Gastrocnemius medialis (tissue), 4 donors: ENCODE data around the gene ITPK1. TPM values are rescaled to one million over a fixed set of nuclear protein-coding genes. Genes with fewer than 3 reads are reported as not detected.

Experiments
- ATAC-seq, 2 donors: fragments of 150-250 bp; one replicate each; pipeline ENCODE4 v1.9.1; 2016
- DNase-seq, 2 donors: peaks; one replicate each; pipeline ENCODE4 v3.0.0-alpha.2; 2019
- H3K27ac ChIP-seq, 4 donors: fragments of 200-600 bp; sonication (generic); 1 replicate in 1 of 4; 2 replicates in 3 of 4; pipeline ENCODE4 v1.5.1; 2016 to 2018; ENCODE audit warnings: mild to moderate bottlenecking in 2 of 4, moderate library complexity in 1 of 4
- H3K27me3 ChIP-seq, 3 donors: fragments of 200-600 bp; sonication (generic) in 2 of 3; 1 replicate in 1 of 3; 2 replicates in 2 of 3; pipeline versions ENCODE4 v1.5.1 to v1.6.0; 2016 to 2019; ENCODE audit warnings: mild to moderate bottlenecking in 1 of 3, moderate library complexity in 1 of 3
- H3K36me3 ChIP-seq, 2 donors: fragments of 200-600 bp; sonication (generic) in 1 of 2; one replicate each; pipeline ENCODE4 v1.5.1; 2017 to 2018
- H3K4me1 ChIP-seq, 2 donors: fragments of 200-600 bp; sonication (generic) in 1 of 2; one replicate each; pipeline ENCODE4 v1.5.1; 2016 to 2017; ENCODE audit warnings: mild to moderate bottlenecking in 2 of 2
- H3K4me3 ChIP-seq, 4 donors: fragments of 200-600 bp; sonication (generic) in 3 of 4; 1 replicate in 1 of 4; 2 replicates in 3 of 4; pipeline ENCODE4 v1.5.1; 2016 to 2019; ENCODE audit warnings: mild to moderate bottlenecking in 2 of 4
- H3K9me3 ChIP-seq, 3 donors: fragments of 200-600 bp; sonication (generic) in 2 of 3; 1 replicate in 1 of 3; 2 replicates in 2 of 3; pipeline ENCODE4 v1.5.1; 2016 to 2019
- POLR2A ChIP-seq, 2 donors: fragments of 450-650 bp; IDR thresholded peaks; one replicate each; pipeline ENCODE4 v1.6.1; 2017; ENCODE audit warnings: antibody characterized with exemption in 2 of 2, mild to moderate bottlenecking in 2 of 2, moderate library complexity in 2 of 2
- in situ Hi-C, 4 donors: fragments of 200-750 bp; cut with MboI; loops; one replicate each; pipeline versions ENCODE4 v1.15.0 to v1.8.0; 2017; ENCODE audit warnings: low sequenced_read_pairs in 4 of 4
- intact Hi-C: fragments of 100-400 bp; cut with DNase I; formaldehyde crosslinking; loops from one replicate; pipeline ENCODE4 v1.15.1; 2023; ENCODE audit warnings: low total_unique reads
- total RNA-seq, 4 donors: library from RNA; depleted of rRNA; stranded (reverse); fragments of >200 nt; gene quantifications; one replicate each; pipeline versions ENCODE4 v1.1.0 to v1.2.3, GENCODE V29; 2016
- TF ChIP-seq, protein P1 (sequence below), 5 experiments: fragments of 450-650 bp in 3 of 5; fragments of 200-600 bp in 2 of 5; sonication (generic) in 2 of 5; IDR thresholded peaks in 4 of 5; conservative IDR thresholded peaks in 1 of 5; 1 replicate in 4 of 5; 2 replicates in 1 of 5; pipeline ENCODE4 v1.5.1; 2016 to 2019; ENCODE audit warnings: antibody characterized with exemption in 5 of 5, mild to moderate bottlenecking in 3 of 5, moderate library complexity in 3 of 5

The ITPK1 gene
- total RNA-seq, 4 donors from 2014 or later: 49.7 to 80.1 (median 53.6) TPM

DNA sequence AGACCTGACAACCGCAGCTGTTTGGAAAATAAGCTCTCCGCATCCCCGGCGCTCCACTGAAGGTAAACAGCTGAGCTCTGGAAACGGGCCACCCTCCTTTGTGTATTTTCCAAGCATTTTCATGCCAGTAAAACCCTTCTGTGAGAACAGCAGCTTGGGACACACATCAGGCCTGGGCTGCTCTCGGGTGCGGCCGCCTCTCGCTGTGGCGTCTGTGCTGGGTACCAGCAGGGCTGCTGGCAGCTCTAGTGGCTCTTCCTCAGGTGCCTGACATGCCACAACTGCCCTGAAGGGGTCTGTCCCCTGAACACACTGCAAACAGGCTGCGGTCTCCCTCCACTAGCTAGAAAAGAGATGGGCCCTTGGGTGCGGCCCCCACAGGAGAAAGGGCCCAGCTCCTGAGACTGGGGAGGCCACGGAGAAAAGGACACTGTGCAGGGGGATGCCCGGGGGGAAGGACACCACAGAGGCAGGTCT is 96.3 kb downstream of the ITPK1 start:
- H3K36me3 ChIP-seq: no peaks in the 10 kb centered on the region
- ATAC-seq (no peak), DNase-seq (no peak)
- H3K4me1 ChIP-seq: peaks cover 29 to 38% of the 10 kb centered on the region in 2 donors
- H3K27ac ChIP-seq: no peak overlapping the region
- intact Hi-C loops: loop anchor here (10.0 kb wide), 1 partner anchor 165 kb away; the partner anchor contains the start of genes LYSET and MOAP1
- in situ Hi-C loops: no loop called here
- H3K4me3 ChIP-seq: no peak overlapping the region
- no peaks in the 10 kb centered on the region for H3K9me3 ChIP-seq
- no peak for TF ChIP-seq POLR2A (IDR thresholded peaks at IDR 0.05)
- TF ChIP-seq, protein P1, sequence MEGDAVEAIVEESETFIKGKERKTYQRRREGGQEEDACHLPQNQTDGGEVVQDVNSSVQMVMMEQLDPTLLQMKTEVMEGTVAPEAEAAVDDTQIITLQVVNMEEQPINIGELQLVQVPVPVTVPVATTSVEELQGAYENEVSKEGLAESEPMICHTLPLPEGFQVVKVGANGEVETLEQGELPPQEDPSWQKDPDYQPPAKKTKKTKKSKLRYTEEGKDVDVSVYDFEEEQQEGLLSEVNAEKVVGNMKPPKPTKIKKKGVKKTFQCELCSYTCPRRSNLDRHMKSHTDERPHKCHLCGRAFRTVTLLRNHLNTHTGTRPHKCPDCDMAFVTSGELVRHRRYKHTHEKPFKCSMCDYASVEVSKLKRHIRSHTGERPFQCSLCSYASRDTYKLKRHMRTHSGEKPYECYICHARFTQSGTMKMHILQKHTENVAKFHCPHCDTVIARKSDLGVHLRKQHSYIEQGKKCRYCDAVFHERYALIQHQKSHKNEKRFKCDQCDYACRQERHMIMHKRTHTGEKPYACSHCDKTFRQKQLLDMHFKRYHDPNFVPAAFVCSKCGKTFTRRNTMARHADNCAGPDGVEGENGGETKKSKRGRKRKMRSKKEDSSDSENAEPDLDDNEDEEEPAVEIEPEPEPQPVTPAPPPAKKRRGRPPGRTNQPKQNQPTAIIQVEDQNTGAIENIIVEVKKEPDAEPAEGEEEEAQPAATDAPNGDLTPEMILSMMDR (IDR thresholded peaks at IDR 0.05 in 4 of 5, conservative IDR thresholded peaks at IDR 0.05 in 1 of 5): no peak
- H3K27me3 ChIP-seq: no peaks in the 10 kb centered on the region

GRCh38 chr14:93018366-93018765 is 97.4 kb downstream of the ITPK1 start:
- Histone ChIP-seq H3K36me3 (no peaks in the 10 kb centered on the region), H3K4me3 (no peak overlapping the region), H3K27me3 (no peaks in the 10 kb centered on the region), H3K4me1 (peaks cover 38 to 40% of the 10 kb centered on the region in 2 donors), H3K9me3 (no peaks in the 10 kb centered on the region), H3K27ac (peak overlapping the region; percentile 58 to 83 (median 76))
- intact Hi-C loops: loop anchor here (10.0 kb wide), 1 partner anchor 166 kb away; the partner anchor contains the start of genes LYSET and MOAP1
- TF ChIP-seq, protein P1 (IDR thresholded peaks at IDR 0.05 in 4 of 5, conservative IDR thresholded peaks at IDR 0.05 in 1 of 5): no peak
- no peak for TF ChIP-seq POLR2A (IDR thresholded peaks at IDR 0.05)
- ATAC-seq: peak in 1 of 2 donors; percentile 7
- DNase-seq: no peak
- in situ Hi-C loops: no loop called here

- ATAC-seq (peak; percentile 71), DNase-seq (peak; percentile 55 to 71)
- Histone ChIP-seq H3K27ac (peak overlapping the region; percentile 58 to 83 (median 76)), H3K27me3 (no peaks in the 10 kb centered on the region), H3K4me3 (no peak overlapping the region), H3K4me1 (peaks cover 42 to 45% of the 10 kb centered on the region in 2 donors), H3K36me3 (no peaks in the 10 kb centered on the region), H3K9me3 (no peaks in the 10 kb centered on the region)
- in situ Hi-C loops: no loop called here
- intact Hi-C loops: loop anchor here (2.0 to 10.0 kb wide), 2 partner anchors 33 to 167 kb away; partner anchors contain the start of genes LYSET and MOAP1
- TF ChIP-seq, protein P1 (IDR thresholded peaks at IDR 0.05 in 4 of 5, conservative IDR thresholded peaks at IDR 0.05 in 1 of 5): no peak
- TF ChIP-seq POLR2A (IDR thresholded peaks at IDR 0.05): no peak
Measured at GRCh38 chr14:93017898-93018297, 97.8 kb downstream of the ITPK1 start.

- peaks cover 47 to 50% of the 10 kb centered on the region in 2 donors for H3K4me1 ChIP-seq
- no peaks in the 10 kb centered on the region for H3K27me3 ChIP-seq
- in situ Hi-C loops (no loop called here), intact Hi-C loops (loop anchor here (2.0 to 10.0 kb wide), 2 partner anchors 33 to 167 kb away; partner anchors contain the start of genes LYSET and MOAP1)
- peak; percentile 84 to 93 for DNase-seq
- ATAC-seq: peak; percentile 80 to 85
- no peaks in the 10 kb centered on the region for H3K36me3 ChIP-seq
- no peak overlapping the region for H3K4me3 ChIP-seq
- TF ChIP-seq, protein P1 (IDR thresholded peaks at IDR 0.05 in 4 of 5, conservative IDR thresholded peaks at IDR 0.05 in 1 of 5): no peak
- TF ChIP-seq POLR2A (IDR thresholded peaks at IDR 0.05): peak in 1 of 2 donors; percentile 16
- H3K27ac ChIP-seq: peak overlapping the region; percentile 58 to 83 (median 76)
- H3K9me3 ChIP-seq: no peaks in the 10 kb centered on the region
Measured at GRCh38 chr14:93017301-93017797, 98.4 kb downstream of the ITPK1 start.
